Stimulated activated CD4-positive, alpha-beta T cell treated with anti-CD3 and anti-CD28 coated beads, Interleukin-15, amount 100 ng/mL, for 1 hour (primary cell): ENCODE data around the gene EFTUD2.
A peak's percentile ranks its signal among the peaks of the same experiment; 100 is the strongest.

Experiments
- DNase-seq, 2 donors: peaks; one replicate each; pipeline ENCODE4 v3.0.0-alpha.2; 2020; ENCODE audit warnings: low read depth in 1 of 2, low spot score in 1 of 2

EFTUD2 gene

DNA sequence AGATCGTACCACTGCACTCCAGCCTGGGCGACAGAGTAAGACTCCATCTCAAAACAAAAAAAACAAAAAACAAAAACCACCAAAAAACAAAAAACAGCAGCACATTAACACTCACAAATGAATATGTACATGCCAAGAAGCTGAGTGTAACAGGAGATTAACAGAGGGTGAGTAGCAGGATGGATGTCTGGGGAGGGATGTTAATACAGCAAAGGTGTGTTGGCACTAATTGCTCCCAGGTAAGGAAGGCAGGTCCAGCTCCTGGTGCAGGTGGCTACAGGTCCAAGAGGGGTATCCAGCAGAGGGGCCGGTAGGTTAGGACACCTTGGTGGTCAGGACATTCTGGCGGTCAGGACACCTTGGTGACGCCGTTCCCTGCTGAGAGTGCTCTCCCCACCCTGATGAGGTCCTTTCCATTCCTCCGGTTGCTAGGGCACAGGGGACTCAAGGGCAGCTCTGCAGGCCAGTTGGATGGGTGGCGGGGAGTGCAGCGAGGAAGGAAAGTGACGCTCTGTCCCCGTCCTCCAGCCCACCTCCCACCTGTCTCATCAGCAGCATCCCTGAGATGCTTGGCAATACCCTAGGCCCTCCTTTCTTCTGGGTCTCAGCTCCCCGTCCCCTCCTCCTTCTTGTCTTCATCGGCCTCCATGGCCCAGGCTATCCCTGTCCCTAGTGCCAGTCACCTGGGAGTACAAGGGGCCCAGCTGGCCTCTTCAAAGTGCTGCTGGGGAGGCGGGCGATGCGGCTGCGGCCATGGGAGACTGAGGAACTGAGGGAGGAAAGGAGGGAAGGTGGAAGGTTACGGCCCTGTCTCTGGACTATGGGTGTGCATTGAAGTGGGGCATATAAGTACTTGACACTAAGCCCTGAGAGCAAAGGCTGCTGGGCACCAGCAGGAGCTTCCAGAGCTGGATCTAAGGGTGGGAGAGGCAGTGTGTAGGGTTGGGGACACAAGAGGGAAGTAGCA is 26.8 kb upstream of the EFTUD2 start:
- no peak for DNase-seq

DNA sequence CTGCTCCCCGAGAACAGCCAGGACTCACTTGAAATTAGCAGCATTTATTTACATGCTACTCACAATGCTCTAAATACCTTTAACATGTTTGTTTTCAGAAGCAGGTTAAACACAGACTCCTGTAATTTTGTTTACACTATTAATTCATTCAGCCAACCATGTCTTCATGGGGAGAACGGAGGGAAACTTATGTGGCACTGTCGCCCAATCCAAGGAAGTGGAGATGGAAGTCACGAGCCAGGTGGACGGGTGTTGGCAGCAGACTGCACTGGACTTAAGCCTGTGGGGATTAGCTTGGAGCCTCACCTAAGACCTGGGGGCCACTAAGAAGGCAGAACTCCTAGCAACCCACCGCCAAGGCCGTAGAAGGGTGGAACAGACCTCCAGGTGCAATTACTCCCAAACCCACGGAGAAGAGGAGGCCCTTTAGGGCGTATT is 24.9 kb upstream of the EFTUD2 start:
- DNase-seq, result no peak

- DNase-seq, result no peak
Measured at GRCh38 chr17:44922746-44923470, 23.7 kb upstream of the EFTUD2 start.

DNA sequence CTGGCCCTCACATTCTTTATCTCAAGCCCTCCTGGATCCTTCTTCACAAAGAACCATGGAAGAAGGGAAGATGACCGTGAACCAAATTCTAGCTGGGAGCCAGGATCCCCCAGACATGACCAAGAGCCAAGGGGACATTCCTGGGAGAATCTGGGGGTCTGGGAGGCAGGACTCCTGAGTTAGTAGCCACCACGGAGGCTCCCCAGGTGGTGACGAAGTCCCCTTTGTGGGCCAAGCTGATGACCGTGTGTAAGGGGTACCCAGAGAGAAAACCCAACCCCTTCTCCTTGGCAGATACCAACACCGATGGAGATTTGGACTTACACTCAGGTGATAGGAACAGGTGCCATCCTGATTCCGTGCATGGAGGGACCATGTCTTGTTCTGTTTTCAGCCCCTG is 22.9 kb upstream of the EFTUD2 start:
- DNase-seq, result no peak

GRCh38 chr17:44921122-44921882 is 22.1 kb upstream of the EFTUD2 start:
- DNase-seq, result no peak

DNA sequence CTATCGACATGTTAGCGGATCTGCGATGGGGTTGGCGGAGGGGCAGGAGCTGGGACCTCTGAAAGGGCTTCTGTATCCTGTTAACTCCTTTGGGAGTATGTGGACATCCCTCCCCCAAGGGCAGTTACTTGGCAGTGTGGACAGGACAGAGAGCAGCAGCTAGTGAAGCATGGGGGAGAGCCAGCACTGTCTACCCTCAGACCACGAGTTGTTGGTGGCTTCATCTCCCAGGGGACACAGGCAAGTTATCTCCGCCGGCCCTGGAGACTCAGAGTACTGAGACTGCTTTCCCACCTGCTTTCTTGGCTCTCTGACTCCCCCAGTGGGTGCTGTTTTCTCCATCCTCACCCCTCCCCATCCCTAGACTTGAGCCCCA is 21.3 kb upstream of the EFTUD2 start:
- no peak for DNase-seq

DNA sequence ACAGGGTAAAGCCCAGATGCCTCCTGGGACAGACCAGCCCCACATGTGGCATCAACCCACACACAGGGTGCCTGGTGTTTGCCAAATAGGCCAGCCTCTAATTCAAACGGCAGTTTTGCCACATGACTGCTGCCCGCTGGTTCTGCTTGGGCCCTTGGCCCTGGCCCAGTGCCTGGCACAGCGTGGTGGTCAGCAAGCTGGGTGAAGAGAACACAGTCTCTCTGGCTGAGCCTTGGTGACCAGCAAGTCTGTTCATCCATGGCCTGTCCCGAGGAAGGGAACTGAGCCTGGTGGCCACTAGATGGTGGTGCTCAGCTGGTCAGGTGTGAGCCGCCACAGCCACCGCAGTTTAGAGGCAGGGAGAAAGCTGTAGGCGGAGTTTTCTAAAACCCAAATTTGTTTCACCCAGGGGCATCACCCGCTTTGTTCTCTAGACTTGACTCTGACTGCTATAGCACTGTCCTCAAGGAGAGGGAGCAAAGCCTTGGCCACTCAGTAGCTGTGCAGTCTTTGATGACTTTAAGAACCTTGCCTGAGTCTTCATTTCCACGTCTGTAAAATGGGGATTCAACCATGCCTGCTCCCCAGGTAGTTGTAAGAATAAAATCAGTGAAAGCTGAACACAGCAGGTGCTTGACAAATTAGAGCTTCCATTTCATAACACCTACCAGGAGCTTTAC is 20.8 kb upstream of the EFTUD2 start:
- DNase-seq, result peak; percentile 22 to 24

DNA sequence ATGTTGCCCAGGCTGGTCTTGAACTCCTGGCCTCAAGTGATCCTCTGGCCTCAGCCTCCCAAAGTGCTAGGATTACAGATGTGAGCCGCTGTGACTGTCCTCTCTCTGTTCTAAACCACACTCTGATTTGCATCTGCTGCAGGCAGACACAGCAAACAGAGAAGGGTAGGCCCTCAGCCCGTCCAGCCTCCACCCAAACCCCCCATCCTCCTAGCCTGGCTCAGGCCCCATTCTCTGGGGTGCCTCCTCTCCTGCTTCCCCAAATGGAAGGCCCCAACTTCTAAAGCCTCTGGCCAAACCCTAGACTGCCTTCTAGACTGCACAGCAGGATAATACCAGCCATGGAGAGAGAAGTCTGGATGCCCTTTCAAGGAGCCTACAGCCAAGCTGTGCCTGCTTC is 20.2 kb upstream of the EFTUD2 start:
- no peak for DNase-seq

GRCh38 chr17:44918006-44918405 is 18.8 kb upstream of the EFTUD2 start:
- DNase-seq, result no peak

DNA sequence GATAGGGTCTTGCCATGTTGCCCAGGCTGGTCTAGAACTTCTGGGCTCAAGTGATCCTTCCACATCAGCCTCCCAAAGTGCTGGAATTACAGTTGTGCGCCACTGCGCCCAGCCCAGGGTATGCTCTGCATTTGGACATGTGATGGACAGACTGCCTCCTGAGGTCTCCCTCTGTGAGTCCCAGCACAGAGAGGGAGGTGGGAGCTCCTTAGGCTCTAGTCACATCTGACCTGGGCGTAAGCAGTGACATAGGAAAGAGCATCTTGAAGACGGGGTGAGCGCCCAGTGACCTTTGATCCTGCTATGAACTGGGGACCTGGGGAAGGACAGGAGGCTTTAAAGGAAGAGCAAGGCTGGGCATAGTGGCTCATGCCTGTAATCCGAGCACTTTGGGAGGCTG is 18.2 kb upstream of the EFTUD2 start:
- DNase-seq, result no peak

GRCh38 chr17:44916781-44917241 is 17.6 kb upstream of the EFTUD2 start:
- DNase-seq, result no peak

DNA sequence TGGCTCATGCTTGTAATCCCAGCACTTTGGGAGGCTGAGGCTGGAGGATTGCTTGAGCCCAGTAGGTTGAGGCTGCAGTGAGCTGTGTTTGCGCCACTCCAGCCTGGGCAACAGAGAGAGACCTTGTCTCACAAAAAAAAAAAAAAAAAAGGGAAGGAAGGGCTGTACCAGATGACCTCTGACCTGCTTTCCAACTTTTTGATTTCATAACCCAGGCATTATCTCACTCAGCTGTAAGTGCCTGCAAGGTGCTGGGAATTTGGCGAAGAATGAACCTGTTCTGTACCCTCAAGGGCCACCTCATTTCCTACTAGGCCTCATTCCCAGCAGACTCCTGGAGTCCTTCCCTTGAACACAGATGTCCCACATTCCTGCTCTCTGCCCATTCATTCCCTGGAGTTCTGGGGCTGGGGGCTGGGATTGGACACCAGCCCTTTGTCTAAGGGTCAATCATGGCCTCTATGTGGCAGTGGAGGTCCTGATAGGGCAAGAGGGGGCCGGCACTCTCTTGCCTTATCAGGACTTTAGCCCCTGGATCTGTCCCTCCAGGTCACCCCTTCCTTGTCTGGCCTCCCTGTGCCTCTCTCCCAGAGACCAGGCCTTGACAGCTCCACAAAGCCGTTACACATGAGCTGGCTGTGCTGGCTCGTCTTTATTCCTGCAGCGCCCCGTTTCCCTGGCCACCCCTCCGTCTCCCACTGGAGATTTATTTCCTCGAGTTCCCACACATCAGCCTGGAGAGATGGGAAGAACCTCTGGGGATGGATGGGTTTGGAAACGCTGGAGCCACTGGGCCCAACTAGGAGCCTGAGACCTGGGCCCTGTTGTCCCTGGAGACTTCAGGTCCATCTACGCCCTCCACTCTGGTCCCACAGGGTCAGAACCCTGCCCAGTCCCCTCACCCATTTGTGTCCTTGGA is 16.9 kb upstream of the EFTUD2 start:
- no peak for DNase-seq

- DNase-seq, result no peak
Measured at GRCh38 chr17:44915321-44915726, 16.1 kb upstream of the EFTUD2 start, which contains the start of gene GFAP. GFAP (minus strand) TSS chr17:44915500; CDS start chr17:44915486, 14 bp downstream.

- DNase-seq, result no peak
Measured at GRCh38 chr17:44914698-44915271, 15.5 kb upstream of the EFTUD2 start.

DNA sequence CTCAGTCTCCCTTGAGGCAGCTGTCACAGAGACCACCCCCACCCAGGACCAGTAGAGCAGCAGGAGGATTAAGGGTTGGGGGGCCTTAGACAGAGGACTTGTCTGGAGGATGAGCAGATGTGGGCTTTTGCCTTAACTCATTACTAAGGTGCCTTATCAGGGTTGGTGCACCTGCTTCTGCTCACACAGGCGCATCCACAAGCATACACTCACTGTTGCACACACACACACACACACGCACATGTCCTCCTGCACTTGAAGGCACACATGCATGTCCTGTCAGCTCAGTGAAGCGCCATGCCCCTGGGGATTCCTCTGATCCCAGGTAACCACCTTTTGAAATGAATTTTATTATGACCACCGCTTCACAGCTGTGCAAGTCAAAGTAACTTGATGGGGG is 14.9 kb upstream of the EFTUD2 start:
- DNase-seq, result no peak

DNA sequence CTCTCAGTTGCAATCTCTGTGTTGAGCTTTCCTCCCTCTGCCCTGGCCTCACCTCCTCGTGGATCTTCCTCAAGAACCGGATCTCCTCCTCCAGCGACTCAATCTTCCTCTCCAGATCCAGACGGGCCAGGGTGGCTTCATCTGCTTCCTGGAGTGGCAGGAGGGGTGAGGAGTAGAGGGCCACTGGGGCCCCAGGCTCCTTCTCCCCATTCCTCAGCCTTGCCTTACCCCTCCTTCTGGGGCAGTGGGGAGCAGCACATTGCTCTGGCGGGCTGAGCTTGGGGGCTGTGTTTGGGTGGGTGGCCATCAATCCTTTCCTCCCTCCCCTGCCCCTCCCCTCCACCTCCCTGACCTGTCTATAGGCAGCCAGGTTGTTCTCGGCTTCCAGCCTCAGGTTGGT is 14.4 kb upstream of the EFTUD2 start:
- DNase-seq, result no peak

GRCh38 chr17:44912763-44913544 is 13.7 kb upstream of the EFTUD2 start:
- DNase-seq, result no peak

GRCh38 chr17:44911133-44912001 is 12.1 kb upstream of the EFTUD2 start:
- peak in 1 of 2 donors; percentile 25 for DNase-seq
